CD14-positive monocyte (primary cell): ENCODE results near the gene PTCD3. TPM values are rescaled to one million over a fixed set of nuclear protein-coding genes. Genes with fewer than 3 reads are reported as not detected.

ENCODE experiments used
- DNase-seq, 3 donors: peaks; one replicate each; pipeline ENCODE4 v3.0.0-alpha.2; 2011 to 2022
- H2AFZ ChIP-seq: 2 replicates; pipeline ENCODE4 v1.6.0; 2012; ENCODE audit warnings: mild to moderate bottlenecking, low read depth, low read length, inconsistent platforms; ENCODE audit not compliant: insufficient read depth, poor library complexity, severe bottlenecking
- H3K27ac ChIP-seq, 2 donors: 1 replicate in 1 of 2; 2 replicates in 1 of 2; pipeline ENCODE4 v1.5.1; 2012 to 2013; ENCODE audit warnings: low read length in 2 of 2, control low read depth in 1 of 2, inconsistent platforms in 1 of 2, low read depth in 1 of 2, mild to moderate bottlenecking in 1 of 2
- H3K27me3 ChIP-seq, 2 donors: one replicate each; pipeline versions ENCODE4 v1.6.0 to v1.6.1; 2011 to 2013; ENCODE audit warnings: low read length in 2 of 2; ENCODE audit not compliant: control insufficient read depth in 2 of 2, insufficient read depth in 2 of 2
- H3K36me3 ChIP-seq, 2 donors: replicated peaks in 1 of 2; 1 replicate in 1 of 2; 2 replicates in 1 of 2; pipeline versions ENCODE4 v1.5.1 to v1.6.1; 2012 to 2013; ENCODE audit warnings: low read length in 2 of 2, control low read depth in 1 of 2, inconsistent platforms in 1 of 2, mild to moderate bottlenecking in 1 of 2; ENCODE audit not compliant: insufficient read depth in 2 of 2, control insufficient read depth in 1 of 2
- H3K4me1 ChIP-seq, 2 donors: 1 replicate in 1 of 2; 2 replicates in 1 of 2; pipeline versions ENCODE4 v1.5.1 to v1.6.1; 2012 to 2013; ENCODE audit warnings: low read length in 2 of 2, control low read depth in 1 of 2, inconsistent platforms in 1 of 2, mild to moderate bottlenecking in 1 of 2, moderate library complexity in 1 of 2; ENCODE audit not compliant: insufficient read depth in 2 of 2, control insufficient read depth in 1 of 2
- H3K4me2 ChIP-seq: replicated peaks from 2 replicates; pipeline ENCODE3; 2012; ENCODE audit warnings: low read length, moderate library complexity, mild to moderate bottlenecking; ENCODE audit not compliant: poor library complexity, severe bottlenecking; ENCODE audit errors: extremely low read depth
- H3K4me3 ChIP-seq, 3 experiments: fragments of 200-600 bp in 1 of 3; sonication (generic) in 1 of 3; replicated peaks in 1 of 3; 1 replicate in 2 of 3; 2 replicates in 1 of 3; pipeline ENCODE4 v1.5.1; 2011 to 2013; ENCODE audit warnings: low read length in 3 of 3, mild to moderate bottlenecking in 3 of 3, control low read depth in 2 of 3, low read depth in 2 of 3, inconsistent platforms in 1 of 3, moderate library complexity in 1 of 3
- H3K79me2 ChIP-seq: 2 replicates; pipeline ENCODE4 v1.6.0; 2012; ENCODE audit warnings: mild to moderate bottlenecking, control low read depth, inconsistent platforms, low read length, moderate library complexity; ENCODE audit not compliant: insufficient read depth
- H3K9ac ChIP-seq: 2 replicates; pipeline ENCODE4 v1.6.0; 2017; ENCODE audit warnings: low read length, mild to moderate bottlenecking; ENCODE audit not compliant: insufficient read depth, poor library complexity, severe bottlenecking
- H3K9me3 ChIP-seq, 2 donors: replicated peaks in 1 of 2; 1 replicate in 1 of 2; 2 replicates in 1 of 2; pipeline versions ENCODE4 v1.5.1 to v1.6.1; 2012 to 2013; ENCODE audit warnings: low read length in 2 of 2, control low read depth in 1 of 2; ENCODE audit not compliant: control insufficient read depth in 1 of 2, insufficient read depth in 1 of 2
- H4K20me1 ChIP-seq: 2 replicates; pipeline ENCODE4 v1.6.0; 2012; ENCODE audit warnings: mild to moderate bottlenecking, low read length, control low read depth, moderate library complexity; ENCODE audit not compliant: insufficient read depth
- H3K27ac Mint-ChIP-seq, 7 donors: one replicate each; pipeline ENCODE4 v1.8.0; 2020; ENCODE audit warnings: mild to moderate bottlenecking in 7 of 7, mixed read lengths in 7 of 7, moderate library complexity in 6 of 7, inconsistent platforms in 2 of 7
- H3K27me3 Mint-ChIP-seq, 3 donors: one replicate each; pipeline ENCODE4 v1.8.0; 2021 to 2022; ENCODE audit warnings: low read depth in 3 of 3, mild to moderate bottlenecking in 3 of 3, mixed read lengths in 3 of 3, moderate library complexity in 3 of 3, inconsistent platforms in 1 of 3
- H3K36me3 Mint-ChIP-seq, 2 donors: one replicate each; pipeline ENCODE4 v1.8.0; 2020; ENCODE audit warnings: mixed read lengths in 2 of 2, inconsistent platforms in 1 of 2, mild to moderate bottlenecking in 1 of 2
- H3K4me1 Mint-ChIP-seq: one replicate; pipeline ENCODE4 v1.8.0; 2020; ENCODE audit warnings: mild to moderate bottlenecking, mixed read lengths
- H3K4me3 Mint-ChIP-seq, 2 donors: one replicate each; pipeline ENCODE4 v1.8.0; 2020; ENCODE audit warnings: mild to moderate bottlenecking in 2 of 2, mixed read lengths in 2 of 2, moderate library complexity in 1 of 2
- H3K9me3 Mint-ChIP-seq, 7 donors: one replicate each; pipeline ENCODE4 v1.8.0; 2020 to 2022; ENCODE audit warnings: mixed read lengths in 7 of 7, mild to moderate bottlenecking in 6 of 7, moderate library complexity in 6 of 7, inconsistent platforms in 2 of 7
- CTCF ChIP-seq: fragments of 200-600 bp; IDR thresholded peaks from one replicate; pipeline ENCODE4 v1.8.0; 2022; ENCODE audit warnings: antibody characterized with exemption, mild to moderate bottlenecking
- WGBS: methylation state at CpG from one replicate; pipeline ENCODE4 v1.1.5; 2013; ENCODE audit warnings: missing lambda C conversion rate; ENCODE audit not compliant: insufficient coverage; 5-methylcytosine and 5-hydroxymethylcytosine counted together
- intact Hi-C, 2 donors: fragments of 100-400 bp; cut with micrococcal nuclease; formaldehyde crosslinking; loops; one replicate each; pipeline versions ENCODE4 v1.15.0 to v1.15.1; 2023
- polyA plus RNA-seq, 3 donors: library from polyadenylated mRNA; depleted of rRNA in 1 of 3; unstranded in 2 of 3; stranded (reverse) in 1 of 3; fragments of 300-500 nt in 2 of 3; fragments of >200 nt in 1 of 3; fragmentation: Illumina TruSeq in 2 of 3; gene quantifications; 1 replicate in 2 of 3; 2 replicates in 1 of 3; pipeline ENCODE4 v1.2.3, GENCODE V29; 2012 to 2021

PTCD3 gene
- polyA plus RNA-seq, 3 donors = 14.0 to 60.5 (median 17.8) TPM

- TF ChIP-seq CTCF = no peak
- peak within 1 kb of the TSS; percentile 94 to 100 (median 99) for H3K27ac Mint-ChIP-seq
- no peaks in the 10 kb centered on the region for H3K9me3 ChIP-seq
- H3K4me3 Mint-ChIP-seq = peak within 1 kb of the TSS; percentile 93 to 98
- 0% methylated on average over 20 of the region's 38 CpGs for WGBS
- H3K9ac ChIP-seq = peak within 1 kb of the TSS; percentile 74
- peaks cover 12% of the 10 kb centered on the region for H4K20me1 ChIP-seq
- peaks cover 20 to 54% of the 10 kb centered on the region in 2 donors for H3K36me3 ChIP-seq
- H3K9me3 Mint-ChIP-seq = peaks cover 0 to 2% (median 0%) of the 10 kb centered on the region in 7 donors
- DNase-seq = peak; percentile 79 to 87 (median 80)
- intact Hi-C loops = loop anchor here (5.0 to 10.0 kb wide), 6 partner anchors 87 to 1133 kb away; partner anchors contain the start of genes C2orf68 (in 2 of the 2), USP39 (in 2 of the 2), IMMT (in 1 of the 2) and KCMF1 (in 1 of the 2)
- peaks cover 25% of the 10 kb centered on the region for H3K4me1 Mint-ChIP-seq
- no peaks in the 10 kb centered on the region for H3K27me3 ChIP-seq
- H2AFZ ChIP-seq = peak within 1 kb of the TSS; percentile 90
- H3K36me3 Mint-ChIP-seq = peaks cover 32 to 34% of the 10 kb centered on the region in 2 donors
- peak within 1 kb of the TSS; percentile 70 to 94 (median 79) for H3K4me3 ChIP-seq
- H3K4me1 ChIP-seq = peaks cover 17 to 24% of the 10 kb centered on the region in 2 donors
- H3K79me2 ChIP-seq = peaks cover 81% of the 10 kb centered on the region
- peaks cover 0 to 1% (median 0%) of the 10 kb centered on the region in 3 donors for H3K27me3 Mint-ChIP-seq
- H3K4me2 ChIP-seq = peak within 1 kb of the TSS; percentile 96
- H3K27ac ChIP-seq = peak within 1 kb of the TSS; percentile 44 to 88
These were observed 625 bp upstream of the PTCD3 start, which contains the start of gene POLR1A for GRCh38 chr2:86105252-86105968. POLR1A (minus strand) TSS chr2:86105886; CDS start chr2:86105776, 110 bp downstream.

- Histone ChIP-seq H3K79me2 (peaks cover 76% of the 10 kb centered on the region), H3K27me3 (no peaks in the 10 kb centered on the region), H3K27ac (peak overlapping the region in 1 of 2 donors; percentile 88), H3K36me3 (peaks cover 32 to 53% of the 10 kb centered on the region in 2 donors), H2AFZ (peak overlapping the region; percentile 90), H3K4me1 (peaks cover 17 to 24% of the 10 kb centered on the region in 2 donors), H3K9ac (peak overlapping the region; percentile 74), H4K20me1 (peaks cover 12% of the 10 kb centered on the region), H3K9me3 (no peaks in the 10 kb centered on the region), H3K4me3 (peak overlapping the region in 2 of 3 experiments; percentile 79 to 94), H3K4me2 (peak overlapping the region; percentile 96)
- no peak for TF ChIP-seq CTCF
- Mint-ChIP-seq H3K9me3 (peaks cover 0 to 2% (median 0%) of the 10 kb centered on the region in 7 donors), H3K27me3 (peaks cover 0 to 1% (median 0%) of the 10 kb centered on the region in 3 donors), H3K27ac (peak overlapping the region in 4 of 7 donors; percentile 5 to 100 (median 98)), H3K36me3 (peaks cover 44 to 47% of the 10 kb centered on the region in 2 donors), H3K4me3 (peak overlapping the region; percentile 93 to 98), H3K4me1 (peaks cover 25% of the 10 kb centered on the region)
- DNase-seq = no peak
- intact Hi-C loops = loop anchor here (5.0 to 10.0 kb wide), 6 partner anchors 85 to 1135 kb away; partner anchors contain the start of genes C2orf68 (in 2 of the 2), USP39 (in 2 of the 2), IMMT (in 1 of the 2) and KCMF1 (in 1 of the 2)
- WGBS = 41% methylated on average over 2 of the region's 5 CpGs
These were observed 996 bp downstream of the PTCD3 start for GRCh38 chr2:86107031-86107430.
